ENCODE results near the gene TMEM258. TPM values are rescaled to one million over a fixed set of nuclear protein-coding genes. Genes with fewer than 3 reads are reported as not detected.

The TMEM258 gene
- total RNA-seq, 1 experiment from 2014 or later: 201 TPM

GRCh38 chr11:61769169-61769920 is 23.1 kb downstream of the TMEM258 start:
- Mint-ChIP-seq H3K4me3 (no peak overlapping the region), H3K36me3 (ENCODE audit: insufficient read depth in 1 of 3, low read depth in 3 of 3) (no peaks in the 10 kb centered on the region; a peak in 1 of 7 replicates), H3K27ac (no peak overlapping the region), H3K27me3 (ENCODE audit: low read depth) (no peaks in the 10 kb centered on the region), H3K9me3 (no peaks in the 10 kb centered on the region), H3K4me1 (peaks cover 12 to 31% of the 10 kb centered on the region in 2 experiments)
- no peak overlapping the region for H2BK120ac ChIP-seq (ENCODE audit: low read depth, low read length, poor library complexity, severe bottlenecking)
- H4K8ac ChIP-seq (replicated peaks; ENCODE audit: insufficient read length, low read depth, low read length): no peak overlapping the region
- WGBS (ENCODE audit: extremely low coverage, insufficient read length, low lambda C conversion rate): no CpG with 5 or more reads among the region's 33 CpGs
- H2BK12ac ChIP-seq (ENCODE audit: insufficient read length, low read depth, low read length): no peak overlapping the region
- no peak overlapping the region for H3K56ac ChIP-seq (ENCODE audit: insufficient read length, low read depth, low read length)
- no peak overlapping the region for H3K4ac ChIP-seq (ENCODE audit: low read depth, low read length)
- no peak overlapping the region for H2BK20ac ChIP-seq (ENCODE audit: low read depth, low read length, poor library complexity, severe bottlenecking)
- H2BK5ac ChIP-seq (ENCODE audit: insufficient read length, low read length): no peak overlapping the region
- no peak overlapping the region for H4K5ac ChIP-seq (ENCODE audit: insufficient read length, low read depth, low read length)
- H3T11ph ChIP-seq (ENCODE audit: low read length): no peak overlapping the region
- H2AFZ ChIP-seq (ENCODE audit: low read length): no peak overlapping the region
- no peak overlapping the region for H3K23ac ChIP-seq (ENCODE audit: insufficient read length, low read depth, low read length)
- no peak overlapping the region for H3K18ac ChIP-seq (ENCODE audit: insufficient read length, low read depth, low read length)
- H3K79me1 ChIP-seq (ENCODE audit: insufficient read depth, low read depth, low read length, poor library complexity, severe bottlenecking): no peaks in the 10 kb centered on the region
- no peak overlapping the region for H4K91ac ChIP-seq (ENCODE audit: insufficient read length, low read depth, low read length)
- no peak overlapping the region for H3K9ac ChIP-seq (ENCODE audit: extremely low read depth, insufficient read length, low read length)
- H3K9me3 ChIP-seq (ENCODE audit: control insufficient read depth, low read depth, low read length): no peaks in the 10 kb centered on the region
- no peak overlapping the region for H2AK5ac ChIP-seq (ENCODE audit: insufficient read length, low read length)
- peak; percentile 60 for TF ChIP-seq CTCF (conservative IDR thresholded peaks at IDR 0.05)
- H3K4me2 ChIP-seq (ENCODE audit: insufficient read depth, insufficient read length, low read length): no peak overlapping the region
- H3K27ac ChIP-seq (ENCODE audit: insufficient read length, low read depth, low read length): no peak overlapping the region
- no peaks in the 10 kb centered on the region for H3K79me2 ChIP-seq (ENCODE audit: insufficient read depth, low read length)
- H4K20me1 ChIP-seq (ENCODE audit: control insufficient read depth, insufficient read depth, insufficient read length): no peaks in the 10 kb centered on the region
- H3K27me3 ChIP-seq (ENCODE audit: insufficient read depth, low read length): no peaks in the 10 kb centered on the region
- no peak overlapping the region; the same call in 1 of the 2 replicates for H3K14ac ChIP-seq (ENCODE audit: insufficient read depth, low read length)
- no peaks in the 10 kb centered on the region for H3K23me2 ChIP-seq (ENCODE audit: insufficient read length, low read depth, low read length, poor library complexity, severe bottlenecking)
- H2BK15ac ChIP-seq (ENCODE audit: low read depth, low read length): no peak overlapping the region
- no peaks in the 10 kb centered on the region; the same call in 1 of the 2 replicates for H3K4me1 ChIP-seq (ENCODE audit: insufficient read depth, low read length)
- no peak for DNase-seq
